ENCODE results near the gene CYSRT1. TPM values are rescaled to one million over a fixed set of nuclear protein-coding genes. Genes with fewer than 3 reads are reported as not detected.

CYSRT1 gene
- total RNA-seq, 1 donor from 2014 or later: 0.27 TPM

GRCh38 chr9:137206602-137207001, 18.4 kb upstream of the CYSRT1 start:
- TF ChIP-seq, protein P1, sequence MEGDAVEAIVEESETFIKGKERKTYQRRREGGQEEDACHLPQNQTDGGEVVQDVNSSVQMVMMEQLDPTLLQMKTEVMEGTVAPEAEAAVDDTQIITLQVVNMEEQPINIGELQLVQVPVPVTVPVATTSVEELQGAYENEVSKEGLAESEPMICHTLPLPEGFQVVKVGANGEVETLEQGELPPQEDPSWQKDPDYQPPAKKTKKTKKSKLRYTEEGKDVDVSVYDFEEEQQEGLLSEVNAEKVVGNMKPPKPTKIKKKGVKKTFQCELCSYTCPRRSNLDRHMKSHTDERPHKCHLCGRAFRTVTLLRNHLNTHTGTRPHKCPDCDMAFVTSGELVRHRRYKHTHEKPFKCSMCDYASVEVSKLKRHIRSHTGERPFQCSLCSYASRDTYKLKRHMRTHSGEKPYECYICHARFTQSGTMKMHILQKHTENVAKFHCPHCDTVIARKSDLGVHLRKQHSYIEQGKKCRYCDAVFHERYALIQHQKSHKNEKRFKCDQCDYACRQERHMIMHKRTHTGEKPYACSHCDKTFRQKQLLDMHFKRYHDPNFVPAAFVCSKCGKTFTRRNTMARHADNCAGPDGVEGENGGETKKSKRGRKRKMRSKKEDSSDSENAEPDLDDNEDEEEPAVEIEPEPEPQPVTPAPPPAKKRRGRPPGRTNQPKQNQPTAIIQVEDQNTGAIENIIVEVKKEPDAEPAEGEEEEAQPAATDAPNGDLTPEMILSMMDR (IDR thresholded peaks at IDR 0.05; ENCODE audit: borderline replicate concordance): no peak
- H3K4me3 ChIP-seq: peak overlapping the region; percentile 91
- no peaks in the 10 kb centered on the region for H3K27me3 ChIP-seq (ENCODE audit: low read depth)
- no peaks in the 10 kb centered on the region for H3K9me3 ChIP-seq (replicated peaks)
- no peak for DNase-seq
- intact Hi-C loops (cut with micrococcal nuclease): no loop called here
- H3K27ac ChIP-seq (replicated peaks): no peak overlapping the region
- H3K36me3 ChIP-seq: no peaks in the 10 kb centered on the region
- peaks cover 53% of the 10 kb centered on the region for H3K4me1 ChIP-seq

DNA sequence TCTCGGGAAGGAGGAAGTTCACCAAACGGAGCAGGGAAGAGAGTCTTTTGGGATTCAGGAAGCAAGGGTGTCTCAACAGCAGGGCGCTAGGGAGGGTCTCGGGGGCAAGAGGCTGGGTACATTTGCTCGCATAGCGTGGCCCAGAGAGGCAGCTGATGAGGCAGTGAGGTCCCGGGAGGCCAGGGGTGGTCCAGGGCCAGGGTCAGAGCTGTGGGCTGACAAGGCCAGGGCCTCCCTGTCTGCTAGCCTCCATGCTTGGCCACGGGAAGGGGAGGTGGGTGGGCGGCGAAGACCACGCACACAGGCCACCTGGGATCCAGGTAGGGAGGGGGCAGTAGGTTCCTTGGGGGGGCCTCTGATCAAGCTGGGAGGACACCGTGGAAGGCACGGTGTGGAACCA, 13.4 kb upstream of the CYSRT1 start:
- intact Hi-C loops (cut with micrococcal nuclease): no loop called here
- Histone ChIP-seq H3K27me3 (ENCODE audit: low read depth) (no peaks in the 10 kb centered on the region), H3K4me3 (no peak overlapping the region), H3K4me1 (peaks cover 7% of the 10 kb centered on the region), H3K36me3 (peaks cover 13% of the 10 kb centered on the region), H3K9me3 (replicated peaks) (no peaks in the 10 kb centered on the region), H3K27ac (replicated peaks) (no peak overlapping the region)
- no peak for DNase-seq
- TF ChIP-seq, protein P1 (IDR thresholded peaks at IDR 0.05; ENCODE audit: borderline replicate concordance): no peak

- Histone ChIP-seq H3K27me3 (ENCODE audit: low read depth) (no peaks in the 10 kb centered on the region), H3K36me3 (peaks cover 15% of the 10 kb centered on the region)
These were observed 12.5 kb upstream of the CYSRT1 start for GRCh38 chr9:137212520-137212919.

DNA sequence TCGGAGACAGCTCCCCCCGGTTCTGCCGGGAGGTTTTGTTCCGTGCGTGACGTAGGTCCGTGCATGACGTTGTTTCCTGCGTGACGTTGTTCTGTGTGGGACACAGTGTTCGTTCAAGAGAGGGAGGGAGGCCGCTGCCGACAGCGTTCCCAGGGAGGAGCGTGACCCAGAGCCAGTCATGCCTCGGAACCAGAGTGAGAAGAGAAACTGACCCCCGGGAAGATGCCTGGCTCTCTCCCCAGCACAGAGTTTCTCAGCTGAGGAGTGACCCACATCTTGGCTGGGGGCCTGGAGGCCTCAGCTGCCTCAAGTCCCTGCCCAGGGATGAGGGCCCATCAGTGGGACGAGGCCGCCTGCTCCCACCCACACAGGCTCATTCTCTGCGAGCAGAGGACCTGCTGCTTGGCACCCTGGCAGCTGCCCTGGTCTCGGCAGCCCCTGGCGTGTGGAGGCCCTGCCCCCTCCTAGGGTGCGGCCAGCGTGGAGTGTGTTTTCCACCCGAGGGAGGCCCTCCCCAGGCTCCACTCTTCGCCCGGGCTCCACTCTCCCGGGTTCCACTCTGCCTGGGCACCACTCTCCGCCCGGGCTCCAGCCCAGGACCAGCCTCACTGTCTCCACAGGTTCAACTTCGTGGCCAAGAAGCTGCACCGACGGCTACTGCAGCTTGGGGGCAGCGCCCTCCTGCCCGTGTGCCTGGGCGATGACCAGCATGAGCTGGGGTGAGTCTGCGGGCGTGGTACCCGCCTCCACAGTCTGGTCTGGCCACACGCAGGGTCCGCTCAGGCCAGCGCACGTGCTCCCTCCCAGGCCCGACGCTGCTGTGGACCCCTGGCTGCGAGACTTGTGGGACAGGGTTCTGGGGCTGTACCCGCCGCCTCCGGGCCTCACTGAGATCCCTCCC, 11.6 kb upstream of the CYSRT1 start:
- TF ChIP-seq, protein P1 (IDR thresholded peaks at IDR 0.05; ENCODE audit: borderline replicate concordance): no peak
- Histone ChIP-seq H3K36me3 (peaks cover 15% of the 10 kb centered on the region), H3K9me3 (replicated peaks) (no peaks in the 10 kb centered on the region), H3K4me1 (peaks cover 19% of the 10 kb centered on the region), H3K27ac (replicated peaks) (no peak overlapping the region), H3K27me3 (ENCODE audit: low read depth) (no peaks in the 10 kb centered on the region), H3K4me3 (no peak overlapping the region)
- DNase-seq: no peak
- intact Hi-C loops (cut with micrococcal nuclease): no loop called here

More at GRCh38 chr9:137212520-137212919, 12.5 kb upstream of the CYSRT1 start:
- Histone ChIP-seq H3K9me3 (replicated peaks) (no peaks in the 10 kb centered on the region), H3K4me3 (no peak overlapping the region), H3K4me1 (peaks cover 10% of the 10 kb centered on the region), H3K27ac (replicated peaks) (no peak overlapping the region)
- no peak for DNase-seq
- TF ChIP-seq, protein P1 (IDR thresholded peaks at IDR 0.05; ENCODE audit: borderline replicate concordance): no peak
- intact Hi-C loops (cut with micrococcal nuclease): no loop called here

DNA sequence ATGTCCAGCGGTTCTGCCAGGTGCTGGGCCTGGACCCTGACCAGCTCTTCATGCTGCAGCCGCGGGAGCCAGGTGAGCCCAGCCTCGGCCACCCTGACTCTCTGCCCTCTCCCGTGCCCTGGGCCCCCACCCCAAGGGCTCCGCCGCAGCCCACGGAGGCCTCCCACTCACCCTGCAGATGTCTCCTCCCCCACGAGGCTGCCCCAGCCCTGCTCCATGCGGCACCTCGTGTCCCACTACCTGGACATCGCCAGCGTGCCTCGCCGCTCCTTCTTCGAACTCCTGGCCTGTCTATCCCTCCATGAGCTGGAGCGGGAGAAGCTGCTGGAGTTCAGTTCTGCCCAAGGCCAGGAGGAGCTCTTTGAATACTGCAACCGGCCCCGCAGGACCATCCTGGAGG, 10.4 kb upstream of the CYSRT1 start:
- intact Hi-C loops (cut with micrococcal nuclease): no loop called here
- DNase-seq: no peak
- Histone ChIP-seq H3K36me3 (peaks cover 15% of the 10 kb centered on the region), H3K27ac (replicated peaks) (no peak overlapping the region), H3K4me1 (peaks cover 28% of the 10 kb centered on the region), H3K4me3 (no peak overlapping the region), H3K27me3 (ENCODE audit: low read depth) (no peaks in the 10 kb centered on the region), H3K9me3 (replicated peaks) (no peaks in the 10 kb centered on the region)
- TF ChIP-seq, protein P1 (IDR thresholded peaks at IDR 0.05; ENCODE audit: borderline replicate concordance): no peak
